GM12873 (cell line): Measurements from ENCODE around the gene ESRRA.

Experiments
- CTCF ChIP-seq: IDR thresholded peaks from 2 replicates; pipeline ENCODE4 v1.5.1; 2012; ENCODE audit warnings: low read depth, mild to moderate bottlenecking, moderate library complexity, low read length, control low read depth; ENCODE audit not compliant: insufficient read depth; ENCODE audit errors: missing control alignments

ESRRA gene

GRCh38 chr11:64339286-64339685 is 34.0 kb downstream of the ESRRA start:
- no peak for TF ChIP-seq CTCF

- TF ChIP-seq CTCF = no peak
These were observed 34.6 kb downstream of the ESRRA start, which contains the start of gene CCDC88B for GRCh38 chr11:64339754-64340408. Gene CCDC88B, plus strand, starts transcription at chr11:64340204. Its CDS starts 63 bp downstream, at chr11:64340267.

GRCh38 chr11:64340671-64341335 is 35.5 kb downstream of the ESRRA start:
- TF ChIP-seq CTCF = peak; percentile 27

GRCh38 chr11:64341429-64341828 is 36.1 kb downstream of the ESRRA start:
- TF ChIP-seq CTCF = no peak

- TF ChIP-seq CTCF = peak; percentile 39
These were observed 36.8 kb downstream of the ESRRA start for GRCh38 chr11:64341851-64342791.

- TF ChIP-seq CTCF = no peak
These were observed 37.8 kb downstream of the ESRRA start for GRCh38 chr11:64342869-64343745.
